Lung (tissue), 12 donors: ENCODE data around the gene SCAND1. TPM values are rescaled to one million over a fixed set of nuclear protein-coding genes. Genes with fewer than 3 reads are reported as not detected.

Source experiments
- ATAC-seq: fragments of 200-7000 bp; cut with Tn5 transposase; one replicate; pipeline ENCODE4 v1.9.1; 2020; ENCODE audit warnings: moderate number of reproducible peaks; ENCODE audit not compliant: insufficient read depth, low FRiP score
- DNase-seq, 3 donors: peaks; one replicate each; pipeline ENCODE4 v3.0.0-alpha.2; 2013 to 2017
- H3K27ac ChIP-seq, 2 donors: one replicate each; pipeline ENCODE4 v1.5.1; 2013; ENCODE audit warnings: mild to moderate bottlenecking in 2 of 2, moderate library complexity in 2 of 2, control low read depth in 1 of 2, inconsistent platforms in 1 of 2, low read depth in 1 of 2, low read length in 1 of 2
- H3K27me3 ChIP-seq, 3 donors: one replicate each; pipeline ENCODE4 v1.5.1; 2013; ENCODE audit warnings: low read length in 2 of 3; ENCODE audit not compliant: control insufficient read depth in 3 of 3, insufficient read depth in 3 of 3
- H3K36me3 ChIP-seq, 4 donors: one replicate each; pipeline ENCODE4 v1.5.1; 2013; ENCODE audit warnings: low read length in 4 of 4, mild to moderate bottlenecking in 1 of 4, moderate library complexity in 1 of 4; ENCODE audit not compliant: control insufficient read depth in 4 of 4, insufficient read depth in 4 of 4
- H3K4me1 ChIP-seq, 5 donors: one replicate each; pipeline ENCODE4 v1.5.1; 2013; ENCODE audit warnings: low read length in 5 of 5, mild to moderate bottlenecking in 2 of 5, moderate library complexity in 1 of 5; ENCODE audit not compliant: control insufficient read depth in 5 of 5, insufficient read depth in 5 of 5
- H3K4me3 ChIP-seq: one replicate; pipeline ENCODE4 v1.5.1; 2013; ENCODE audit warnings: mild to moderate bottlenecking, control low read depth, moderate library complexity
- H3K9ac ChIP-seq, 2 donors: one replicate each; pipeline ENCODE4 v1.5.1; 2013; ENCODE audit warnings: low read length in 2 of 2, control low read depth in 1 of 2; ENCODE audit not compliant: insufficient read depth in 1 of 2
- H3K9me3 ChIP-seq, 4 donors: one replicate each; pipeline ENCODE4 v1.5.1; 2013; ENCODE audit warnings: low read length in 3 of 4, mild to moderate bottlenecking in 1 of 4, moderate library complexity in 1 of 4; ENCODE audit not compliant: control insufficient read depth in 4 of 4, insufficient read depth in 3 of 4
- WGBS, 2 donors: extraction: QIAGEN DNeasy Blood & Tissue Kit; methylation state at CpG; one replicate each; pipeline ENCODE4 v1.1.7; 2013; 5-methylcytosine and 5-hydroxymethylcytosine counted together
- polyA plus RNA-seq, 2 donors: library from polyadenylated mRNA; stranded (reverse); fragments of 200-250 nt; gene quantifications; one replicate each; pipeline ENCODE4 v1.2.1, GENCODE V29; 2013
- total RNA-seq, 2 donors: library from RNA; depleted of rRNA in 1 of 2; stranded (reverse); fragments of >200 nt in 1 of 2; gene quantifications; one replicate each; pipeline ENCODE4 v1.2.1, GENCODE V29; 2014 to 2021
- TF ChIP-seq, protein P1 (sequence below): IDR thresholded peaks from 2 replicates; pipeline ENCODE4 v1.5.1; 2012; ENCODE audit warnings: mild to moderate bottlenecking; ENCODE audit errors: control extremely low read depth, extremely low read depth
- donor health status: control.
- donor health status: control.
- donor health status: Bipolar disorder and iron deficiency.
- donor health status: healthy.
- donor health status: DM: yes; HTN: yes; CAD: no.

Gene SCAND1
- total and polyA plus RNA-seq, 4 donors: 34.6 to 279 (median 97.1) TPM

DNA sequence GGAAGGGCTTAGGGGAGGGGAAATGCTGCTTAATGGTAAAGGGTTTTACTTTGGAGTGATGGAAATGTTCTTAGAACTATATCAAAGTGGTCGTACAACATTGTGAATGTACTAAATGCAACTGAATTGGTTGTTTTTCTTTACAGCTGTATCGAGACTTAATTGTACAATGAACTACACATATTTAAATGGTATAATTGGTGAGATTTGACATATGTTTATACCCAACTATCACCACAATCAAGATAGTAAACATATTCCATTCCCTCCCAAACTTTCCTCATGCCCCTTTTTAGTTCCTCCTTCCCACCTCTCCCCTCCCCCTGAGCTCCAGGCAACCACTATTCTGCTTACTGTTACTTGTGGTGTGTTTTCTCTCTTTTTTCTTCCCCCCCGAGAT lies 44.0 kb downstream of the SCAND1 start:
- peaks cover 10 to 29% (median 21%) of the 10 kb centered on the region in 4 donors for H3K36me3 ChIP-seq
- no peak for ATAC-seq
- H3K9me3 ChIP-seq: no peaks in the 10 kb centered on the region
- H3K4me1 ChIP-seq: peaks cover 0 to 8% (median 0%) of the 10 kb centered on the region in 5 donors
- H3K27me3 ChIP-seq: no peaks in the 10 kb centered on the region
- TF ChIP-seq, protein P1, sequence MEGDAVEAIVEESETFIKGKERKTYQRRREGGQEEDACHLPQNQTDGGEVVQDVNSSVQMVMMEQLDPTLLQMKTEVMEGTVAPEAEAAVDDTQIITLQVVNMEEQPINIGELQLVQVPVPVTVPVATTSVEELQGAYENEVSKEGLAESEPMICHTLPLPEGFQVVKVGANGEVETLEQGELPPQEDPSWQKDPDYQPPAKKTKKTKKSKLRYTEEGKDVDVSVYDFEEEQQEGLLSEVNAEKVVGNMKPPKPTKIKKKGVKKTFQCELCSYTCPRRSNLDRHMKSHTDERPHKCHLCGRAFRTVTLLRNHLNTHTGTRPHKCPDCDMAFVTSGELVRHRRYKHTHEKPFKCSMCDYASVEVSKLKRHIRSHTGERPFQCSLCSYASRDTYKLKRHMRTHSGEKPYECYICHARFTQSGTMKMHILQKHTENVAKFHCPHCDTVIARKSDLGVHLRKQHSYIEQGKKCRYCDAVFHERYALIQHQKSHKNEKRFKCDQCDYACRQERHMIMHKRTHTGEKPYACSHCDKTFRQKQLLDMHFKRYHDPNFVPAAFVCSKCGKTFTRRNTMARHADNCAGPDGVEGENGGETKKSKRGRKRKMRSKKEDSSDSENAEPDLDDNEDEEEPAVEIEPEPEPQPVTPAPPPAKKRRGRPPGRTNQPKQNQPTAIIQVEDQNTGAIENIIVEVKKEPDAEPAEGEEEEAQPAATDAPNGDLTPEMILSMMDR: no peak
- H3K4me3 ChIP-seq: no peak overlapping the region
- H3K9ac ChIP-seq: no peak overlapping the region
- no peak for DNase-seq
- WGBS, 2 donors: 97% methylated on average over 3 of the region's 3 CpGs
- H3K27ac ChIP-seq: no peak overlapping the region

DNA sequence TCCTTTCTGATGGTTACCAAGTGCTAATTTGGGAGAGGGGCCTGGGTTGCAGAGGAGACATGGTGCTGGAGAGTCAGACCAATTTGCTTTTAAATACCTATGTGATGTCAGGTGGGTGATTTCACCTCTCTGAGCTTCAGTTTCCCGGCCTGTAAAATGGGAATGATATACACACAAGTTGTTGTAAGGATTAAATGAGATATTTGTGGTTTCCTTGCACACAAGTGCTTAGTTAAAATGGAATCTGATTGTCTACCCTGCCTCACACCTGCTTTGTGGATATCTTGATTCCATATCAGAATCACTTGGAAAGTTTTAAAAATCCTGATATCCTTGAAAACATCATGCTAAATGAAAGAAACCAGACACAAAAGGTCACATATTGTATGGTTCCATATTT lies 44.5 kb downstream of the SCAND1 start:
- H3K4me3 ChIP-seq: no peak overlapping the region
- no peaks in the 10 kb centered on the region for H3K9me3 ChIP-seq
- TF ChIP-seq, protein P1: no peak
- no peak overlapping the region for H3K27ac ChIP-seq
- WGBS, 2 donors: 98 to 100% methylated on average over 1 of the region's 1 CpG
- H3K36me3 ChIP-seq: peaks cover 10 to 31% (median 21%) of the 10 kb centered on the region in 4 donors
- H3K27me3 ChIP-seq: no peaks in the 10 kb centered on the region
- peaks cover 0 to 8% (median 0%) of the 10 kb centered on the region in 5 donors for H3K4me1 ChIP-seq
- DNase-seq: no peak
- ATAC-seq: no peak
- no peak overlapping the region for H3K9ac ChIP-seq

DNA sequence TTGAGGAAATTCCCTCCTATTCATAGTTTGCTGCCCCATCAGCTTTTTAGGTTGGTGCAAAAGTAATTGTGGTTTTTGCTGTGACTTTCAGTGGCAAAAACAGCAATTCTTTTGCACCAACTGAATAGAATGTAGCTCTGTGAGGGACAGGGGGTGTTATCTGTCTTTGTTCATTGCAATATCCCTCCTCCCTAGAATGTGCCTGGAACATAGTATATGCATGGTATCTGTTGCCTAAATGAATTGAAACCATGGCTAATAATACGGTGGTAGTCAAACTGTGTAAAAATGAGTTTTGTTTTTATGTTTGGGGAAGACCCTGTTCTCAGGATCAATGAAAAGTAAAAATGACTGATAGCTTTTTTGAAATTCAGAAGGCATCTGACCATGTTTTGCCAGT lies 45.1 kb downstream of the SCAND1 start:
- WGBS, 2 donors: 83 to 92% methylated on average over 1 of the region's 1 CpG
- Histone ChIP-seq H3K27me3 (no peaks in the 10 kb centered on the region), H3K4me1 (peaks cover 0 to 8% (median 0%) of the 10 kb centered on the region in 5 donors), H3K36me3 (peaks cover 8 to 29% (median 18%) of the 10 kb centered on the region in 4 donors), H3K9me3 (no peaks in the 10 kb centered on the region), H3K4me3 (no peak overlapping the region), H3K9ac (no peak overlapping the region), H3K27ac (no peak overlapping the region)
- TF ChIP-seq, protein P1: no peak
- DNase-seq: no peak
- no peak for ATAC-seq

DNA sequence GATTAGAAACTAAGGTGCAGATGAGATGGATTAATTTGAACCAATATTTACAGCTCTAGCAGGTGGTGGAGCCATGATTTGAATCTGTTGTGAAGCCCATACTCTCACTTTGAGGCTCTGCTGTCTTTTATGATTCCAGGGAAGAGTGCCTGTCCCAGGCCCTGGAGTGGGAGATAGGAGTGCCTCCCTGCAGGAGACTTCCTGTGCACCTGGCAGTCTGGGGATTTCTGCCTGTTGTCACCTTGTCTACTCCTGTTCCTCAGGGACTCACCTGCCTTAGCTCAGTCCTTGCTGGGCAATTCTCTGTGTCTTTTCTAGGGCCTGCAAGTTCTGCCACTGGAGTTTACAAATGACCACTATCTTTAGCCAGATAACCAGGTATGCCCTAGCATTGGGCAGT lies 46.3 kb downstream of the SCAND1 start:
- Histone ChIP-seq H3K4me3 (no peak overlapping the region), H3K36me3 (peaks cover 3 to 21% (median 12%) of the 10 kb centered on the region in 4 donors), H3K9me3 (no peaks in the 10 kb centered on the region), H3K27me3 (no peaks in the 10 kb centered on the region), H3K4me1 (peaks cover 0 to 8% (median 0%) of the 10 kb centered on the region in 5 donors), H3K9ac (no peak overlapping the region), H3K27ac (no peak overlapping the region)
- ATAC-seq (no peak), DNase-seq (no peak)
- TF ChIP-seq, protein P1: no peak
